ENCODE data around the gene BCAP31.

DNA sequence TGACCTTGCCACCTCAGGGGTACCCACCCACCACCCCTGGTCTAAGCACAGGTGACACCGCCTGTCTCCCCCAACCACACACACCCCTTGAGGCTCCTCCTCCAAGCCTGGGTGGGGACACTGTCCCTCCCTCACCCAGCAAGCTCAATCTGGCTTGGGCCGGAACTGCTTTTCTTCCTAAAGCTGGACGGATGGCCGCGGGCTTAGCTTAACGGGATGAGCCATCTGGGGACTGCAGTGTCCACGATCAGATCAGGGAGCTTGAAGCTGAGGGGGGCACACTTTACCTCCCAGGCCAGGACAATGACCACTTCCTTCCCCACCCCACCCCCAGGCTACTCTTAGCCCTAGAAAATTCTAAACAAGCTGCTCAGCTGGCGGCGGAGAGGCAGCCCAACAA lies 37.5 kb downstream of the BCAP31 start:
- TF ChIP-seq CTCF (conservative IDR thresholded peaks at IDR 0.05; ENCODE audit: low read depth, low read length), result no peak
- no peak for TF ChIP-seq EZH2 (IDR thresholded peaks at IDR 0.05; ENCODE audit: borderline replicate concordance, low read depth, low read length, poor library complexity, severe bottlenecking)
